Mammary epithelial cell (primary cell): Measurements from ENCODE around the gene YWHAH.

Source experiments
- EZH2 ChIP-seq: IDR thresholded peaks from 2 replicates; pipeline ENCODE4 v1.6.1; 2012; ENCODE audit warnings: low read length, inconsistent platforms, borderline replicate concordance
- TF ChIP-seq, protein P1 (sequence below), 2 donors: IDR thresholded peaks in 1 of 2; conservative IDR thresholded peaks in 1 of 2; 2 replicates each; pipeline ENCODE4 v1.5.1; 2011 to 2012; ENCODE audit warnings: inconsistent platforms in 2 of 2, low read length in 2 of 2, mild to moderate bottlenecking in 2 of 2, control low read depth in 1 of 2, low read depth in 1 of 2; ENCODE audit not compliant: insufficient read depth in 1 of 2; ENCODE audit errors: extremely low read depth in 1 of 2

DNA sequence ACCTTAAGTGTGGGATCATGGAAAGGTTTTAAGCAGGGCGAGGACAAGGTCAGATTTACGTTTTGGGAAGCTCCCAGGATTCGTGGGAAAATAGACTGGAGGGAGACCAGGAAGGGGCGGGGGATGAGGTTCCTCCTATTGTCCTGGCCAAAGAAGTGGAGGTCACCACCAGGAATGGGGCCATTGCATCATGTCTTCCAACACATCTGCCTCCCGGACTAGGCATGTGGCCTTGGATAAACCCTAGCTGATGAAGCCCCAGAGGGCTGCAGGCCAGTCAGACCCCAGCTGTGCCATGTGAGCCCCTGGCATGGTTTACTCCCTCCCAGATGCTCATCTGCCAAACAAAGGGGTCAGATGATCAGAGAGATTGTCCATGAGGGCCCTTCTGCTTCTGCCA, 11.5 kb upstream of the YWHAH start:
- TF ChIP-seq, protein P1, sequence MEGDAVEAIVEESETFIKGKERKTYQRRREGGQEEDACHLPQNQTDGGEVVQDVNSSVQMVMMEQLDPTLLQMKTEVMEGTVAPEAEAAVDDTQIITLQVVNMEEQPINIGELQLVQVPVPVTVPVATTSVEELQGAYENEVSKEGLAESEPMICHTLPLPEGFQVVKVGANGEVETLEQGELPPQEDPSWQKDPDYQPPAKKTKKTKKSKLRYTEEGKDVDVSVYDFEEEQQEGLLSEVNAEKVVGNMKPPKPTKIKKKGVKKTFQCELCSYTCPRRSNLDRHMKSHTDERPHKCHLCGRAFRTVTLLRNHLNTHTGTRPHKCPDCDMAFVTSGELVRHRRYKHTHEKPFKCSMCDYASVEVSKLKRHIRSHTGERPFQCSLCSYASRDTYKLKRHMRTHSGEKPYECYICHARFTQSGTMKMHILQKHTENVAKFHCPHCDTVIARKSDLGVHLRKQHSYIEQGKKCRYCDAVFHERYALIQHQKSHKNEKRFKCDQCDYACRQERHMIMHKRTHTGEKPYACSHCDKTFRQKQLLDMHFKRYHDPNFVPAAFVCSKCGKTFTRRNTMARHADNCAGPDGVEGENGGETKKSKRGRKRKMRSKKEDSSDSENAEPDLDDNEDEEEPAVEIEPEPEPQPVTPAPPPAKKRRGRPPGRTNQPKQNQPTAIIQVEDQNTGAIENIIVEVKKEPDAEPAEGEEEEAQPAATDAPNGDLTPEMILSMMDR (conservative IDR thresholded peaks at IDR 0.05 in 1 of 2, IDR thresholded peaks at IDR 0.05 in 1 of 2; ENCODE audit: extremely low read depth in 1 of 2, insufficient read depth in 1 of 2, low read depth in 1 of 2, low read length in 2 of 2) = no peak
- TF ChIP-seq EZH2 = no peak
